Prostate gland (tissue), 2 donors: ENCODE results near the gene SORBS2.

Experiments
- POLR2A ChIP-seq: fragments of 450-650 bp; IDR thresholded peaks from one replicate; pipeline ENCODE4 v1.6.1; 2016; ENCODE audit warnings: antibody characterized with exemption, mild to moderate bottlenecking
- POLR2AphosphoS5 ChIP-seq: sonication (generic); formaldehyde crosslinking; IDR thresholded peaks from one replicate; pipeline ENCODE4 v1.6.1; 2017; ENCODE audit warnings: antibody characterized with exemption
- TF ChIP-seq, protein P1 (sequence below), 4 experiments: fragments of 200-600 bp in 2 of 4; fragments of 450-650 bp in 2 of 4; sonication (generic) in 2 of 4; IDR thresholded peaks; 1 replicate in 3 of 4; 2 replicates in 1 of 4; pipeline ENCODE4 v1.5.1; 2016 to 2019; ENCODE audit warnings: antibody characterized with exemption in 4 of 4, mild to moderate bottlenecking in 2 of 4, moderate library complexity in 2 of 4

GRCh38 chr4:185681604-185682003 is 130.4 kb downstream of the SORBS2 start:
- TF ChIP-seq POLR2A (no peak), POLR2AphosphoS5 (no peak)
- TF ChIP-seq, protein P1, sequence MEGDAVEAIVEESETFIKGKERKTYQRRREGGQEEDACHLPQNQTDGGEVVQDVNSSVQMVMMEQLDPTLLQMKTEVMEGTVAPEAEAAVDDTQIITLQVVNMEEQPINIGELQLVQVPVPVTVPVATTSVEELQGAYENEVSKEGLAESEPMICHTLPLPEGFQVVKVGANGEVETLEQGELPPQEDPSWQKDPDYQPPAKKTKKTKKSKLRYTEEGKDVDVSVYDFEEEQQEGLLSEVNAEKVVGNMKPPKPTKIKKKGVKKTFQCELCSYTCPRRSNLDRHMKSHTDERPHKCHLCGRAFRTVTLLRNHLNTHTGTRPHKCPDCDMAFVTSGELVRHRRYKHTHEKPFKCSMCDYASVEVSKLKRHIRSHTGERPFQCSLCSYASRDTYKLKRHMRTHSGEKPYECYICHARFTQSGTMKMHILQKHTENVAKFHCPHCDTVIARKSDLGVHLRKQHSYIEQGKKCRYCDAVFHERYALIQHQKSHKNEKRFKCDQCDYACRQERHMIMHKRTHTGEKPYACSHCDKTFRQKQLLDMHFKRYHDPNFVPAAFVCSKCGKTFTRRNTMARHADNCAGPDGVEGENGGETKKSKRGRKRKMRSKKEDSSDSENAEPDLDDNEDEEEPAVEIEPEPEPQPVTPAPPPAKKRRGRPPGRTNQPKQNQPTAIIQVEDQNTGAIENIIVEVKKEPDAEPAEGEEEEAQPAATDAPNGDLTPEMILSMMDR (IDR thresholded peaks at IDR 0.05): no peak
